K562 (cell line): Measurements from ENCODE around the gene APBA2. TPM values are rescaled to one million over a fixed set of nuclear protein-coding genes. Genes with fewer than 3 reads are reported as not detected.

Source experiments
- CBFA2T3 ChIP-seq: fragments of 450-650 bp; IDR thresholded peaks from 2 replicates; pipeline ENCODE4 v1.6.1; 2017
- E2F3 ChIP-seq: fragments of 250-450 bp; sonication (Bioruptor Pico); IDR thresholded peaks from 2 replicates; pipeline ENCODE4 v1.4.0; 2020; ENCODE audit warnings: mild to moderate bottlenecking
- MGA ChIP-seq: fragments of 450-650 bp; IDR thresholded peaks from 2 replicates; pipeline ENCODE4 v1.6.1; 2016; ENCODE audit warnings: mild to moderate bottlenecking, moderate library complexity
- NR3C1 ChIP-seq: sonication (generic); formaldehyde crosslinking; IDR thresholded peaks from 2 replicates; pipeline ENCODE4 v1.8.1; 2022; ENCODE audit warnings: missing genetic modification reagents
- NR4A1 ChIP-seq, 2 experiments: fragments of 250-450 bp in 1 of 2; fragments of 450-650 bp in 1 of 2; sonication (Bioruptor Pico) in 1 of 2; IDR thresholded peaks; 2 replicates each; pipeline versions ENCODE4 v1.4.0 to v1.6.1; 2016 to 2020; ENCODE audit warnings: mild to moderate bottlenecking in 2 of 2, missing compliant biosample characterization in 1 of 2, missing genetic modification characterization in 1 of 2, moderate library complexity in 1 of 2
- PPARD ChIP-seq: fragments of 250-450 bp; sonication (Bioruptor Pico); IDR thresholded peaks from 2 replicates; pipeline ENCODE4 v1.8.0; 2022; ENCODE audit warnings: inconsistent platforms, mild to moderate bottlenecking, moderate library complexity
- ZNF41 ChIP-seq: fragments of 250-450 bp; sonication (Bioruptor Pico); conservative IDR thresholded peaks from 2 replicates; pipeline ENCODE4 v1.4.0; 2020; ENCODE audit warnings: mild to moderate bottlenecking
- polyA plus RNA-seq, 8 experiments: library from polyadenylated mRNA; depleted of rRNA in 4 of 8; stranded (reverse) in 5 of 8; unstranded in 3 of 8; fragments of >200 nt; fragmentation: Nextera tagmentation in 2 of 8; fragmentation: Illumina TruSeq in 1 of 8; extraction: Ambion mirVana in 2 of 8; extraction: Trizol in 1 of 8; gene quantifications; 2 replicates each; pipeline versions ENCODE4 v1.2.1 to v1.2.3, GENCODE V29; 2011 to 2014; ENCODE audit warnings: inconsistent platforms in 1 of 8, missing spikeins in 1 of 8
- total RNA-seq, 7 experiments: library from RNA; depleted of rRNA in 6 of 7; stranded (reverse); fragments of >200 nt in 6 of 7; fragmentation: Illumina TruSeq in 2 of 7; extraction: Trizol in 2 of 7; gene quantifications; 2 replicates each; pipeline versions ENCODE4 v1.2.1 to v1.2.3, GENCODE V29; 2011 to 2021; ENCODE audit warnings: low replicate concordance in 1 of 7

APBA2 gene
- total and polyA plus RNA-seq, 9 of the 15 experiments (the other 6 are each of a cell fraction or from before 2014, with no cell fraction given): 0.24 to 40.9 (median 25.2) TPM

GRCh38 chr15:28914046-28914445 is 28.3 kb downstream of the APBA2 start (continued):
- no peak for TF ChIP-seq MGA
- TF ChIP-seq PPARD (CRISPR knock-in tag): no peak
- TF ChIP-seq E2F3 (CRISPR knock-in tag): no peak
- TF ChIP-seq ZNF41 (CRISPR knock-in tag): no peak
- no peak for TF ChIP-seq NR3C1 (CRISPR knock-in tag)
- TF ChIP-seq NR4A1 (CRISPR knock-in tag; IDR thresholded peaks at IDR 0.05): no peak
- TF ChIP-seq NR4A1 (tag; IDR thresholded peaks at IDR 0.05): no peak
- no peak for TF ChIP-seq CBFA2T3
